Activated CD8-positive, alpha-beta memory T cell treated with anti-CD3 and anti-CD28 coated beads for 36 hours (primary cell): ENCODE data around the gene MLYCD. TPM values are rescaled to one million over a fixed set of nuclear protein-coding genes. Genes with fewer than 3 reads are reported as not detected.

ENCODE experiments used
- CTCF ChIA-PET: fragments of 350-600 bp; sonication (Branson Sonifier 250); formaldehyde crosslinking; loops from one replicate; lab custom pipeline; 2021; ENCODE audit warnings: antibody characterized with exemption; lab: Charles Lee
- POLR2A ChIA-PET: fragments of 350-600 bp; sonication (Branson Sonifier 250); formaldehyde crosslinking; loops from one replicate; lab custom pipeline; 2021; ENCODE audit warnings: antibody characterized with exemption; lab: Charles Lee
- total RNA-seq, 2 experiments: library from RNA; stranded (reverse); gene quantifications; one replicate each; pipeline ENCODE4 v1.2.3, GENCODE V29; 2021

MLYCD gene
- total RNA-seq, 2 experiments from 2014 or later, result 3.6 TPM

GRCh38 chr16:83973581-83974385 is 74.9 kb downstream of the MLYCD start:
- POLR2A ChIA-PET, result no interaction called here

DNA sequence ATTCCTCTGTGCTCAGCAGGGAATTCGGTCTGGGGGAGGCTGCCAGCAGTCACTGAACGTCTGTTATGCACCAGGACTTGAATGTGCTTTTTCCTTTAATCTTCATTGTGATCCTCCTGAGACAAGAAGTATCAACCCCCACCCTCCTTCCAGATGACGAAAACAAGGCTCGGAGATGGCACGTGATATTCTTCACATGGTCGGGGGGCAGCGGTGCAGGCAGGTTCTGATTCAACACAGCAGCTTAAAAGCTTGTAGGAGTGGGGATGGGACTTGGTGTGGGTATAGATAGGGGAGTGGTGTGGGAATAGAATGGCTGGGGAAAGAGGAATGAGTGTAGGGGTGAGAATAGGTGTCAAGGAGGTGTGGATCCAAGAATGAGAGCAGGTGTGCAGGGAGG is 75.6 kb downstream of the MLYCD start:
- POLR2A ChIA-PET, result no interaction called here
- CTCF ChIA-PET, result no interaction called here

More at GRCh38 chr16:83973581-83974385, 74.9 kb downstream of the MLYCD start:
- CTCF ChIA-PET, result no interaction called here

GRCh38 chr16:83975590-83976260 is 76.8 kb downstream of the MLYCD start:
- CTCF ChIA-PET, result no interaction called here
- POLR2A ChIA-PET, result no interaction called here

Other genes starting within 250 kb of the MLYCD start
- gene HSBP1, start 91.1 kb upstream of the MLYCD start, total RNA-seq, result 10 to 100 TPM; 86.9 to 88.1 TPM
- gene OSGIN1, start 54.1 kb downstream of the MLYCD start, total RNA-seq, result under 1 TPM; 0.65 to 0.71 TPM
- not detected for gene NECAB2, start 69.1 kb downstream of the MLYCD start, total RNA-seq
- not detected for gene SLC38A8, start 143.7 kb downstream of the MLYCD start, total RNA-seq
- 10 to 100 TPM; 36.8 to 38.5 TPM for gene MBTPS1, start 217.8 kb downstream of the MLYCD start, total RNA-seq
- 10 to 100 TPM; 15.1 to 16.5 TPM for gene HSDL1, start 246.1 kb downstream of the MLYCD start, total RNA-seq
- gene DNAAF1, start 246.2 kb downstream of the MLYCD start, total RNA-seq, result under 1 TPM in 1 of 2 experiments, not detected in 1; 0.25 TPM